ENCODE measurements around the gene SNRNP70. TPM values are rescaled to one million over a fixed set of nuclear protein-coding genes. Genes with fewer than 3 reads are reported as not detected.

The SNRNP70 gene
- total and polyA plus RNA-seq, 9 donors = 133 to 366 (median 252) TPM

- H3K27ac ChIP-seq = peak overlapping the region in 1 of 2 donors; percentile 33
- H3K27me3 ChIP-seq = no peaks in the 10 kb centered on the region
- peak overlapping the region; percentile 42 for H3K4me3 ChIP-seq
- no peaks in the 10 kb centered on the region for H3K36me3 ChIP-seq
- intact Hi-C loops (cut with DNase I) = loop anchor here in 3 of 4 donors (5.0 to 10.0 kb wide), 2 partner anchors 47 to 55 kb away; no protein-coding TSS in a partner anchor
- WGBS, 3 donors = 0 to 1% (median 0%) methylated on average over 23 of the region's 23 CpGs
- peaks cover 4% of the 10 kb centered on the region for H3K4me1 ChIP-seq (ENCODE audit: insufficient read depth)
- H3K9me3 ChIP-seq = no peaks in the 10 kb centered on the region
- peak; percentile 62 to 83 (median 77) for DNase-seq
- TF ChIP-seq EP300 (IDR thresholded peaks at IDR 0.05) (no peak), CTCF (IDR thresholded peaks at IDR 0.05) (peak in 1 of 3 donors; percentile 10)
Measured at GRCh38 chr19:49149652-49150105, 64.4 kb downstream of the SNRNP70 start.

- intact Hi-C loops (cut with DNase I) = no loop called here
- Histone ChIP-seq H3K9me3 (no peaks in the 10 kb centered on the region), H3K27ac (peak overlapping the region in 1 of 2 donors; percentile 33), H3K36me3 (no peaks in the 10 kb centered on the region), H3K27me3 (no peaks in the 10 kb centered on the region), H3K4me1 (ENCODE audit: insufficient read depth) (peaks cover 4% of the 10 kb centered on the region), H3K4me3 (peak overlapping the region; percentile 42)
- peak; percentile 75 to 87 (median 80) for DNase-seq
- TF ChIP-seq POLR2A (IDR thresholded peaks at IDR 0.05) (no peak), CTCF (IDR thresholded peaks at IDR 0.05) (no peak), EP300 (IDR thresholded peaks at IDR 0.05) (no peak)
- WGBS, 3 donors = 1% methylated on average over 57 to 75 of the region's 75 CpGs
Measured at GRCh38 chr19:49150106-49150943, 65.1 kb downstream of the SNRNP70 start.

- DNase-seq = no peak
- Histone ChIP-seq H3K4me3 (peak overlapping the region; percentile 42), H3K27me3 (no peaks in the 10 kb centered on the region), H3K36me3 (no peaks in the 10 kb centered on the region), H3K4me1 (ENCODE audit: insufficient read depth) (peaks cover 4% of the 10 kb centered on the region), H3K27ac (no peak overlapping the region), H3K9me3 (no peaks in the 10 kb centered on the region)
- 2 to 5% (median 4%) methylated on average over 16 of the region's 16 CpGs for WGBS, 3 donors
- intact Hi-C loops (cut with DNase I) = no loop called here
- TF ChIP-seq POLR2A (IDR thresholded peaks at IDR 0.05) = no peak
- no peak for TF ChIP-seq EP300 (IDR thresholded peaks at IDR 0.05)
- no peak for TF ChIP-seq CTCF (IDR thresholded peaks at IDR 0.05)
Measured at GRCh38 chr19:49150944-49151243, 65.6 kb downstream of the SNRNP70 start.

- DNase-seq = peak; percentile 39 to 79 (median 62)
- Histone ChIP-seq H3K27ac (no peak overlapping the region), H3K27me3 (no peaks in the 10 kb centered on the region), H3K36me3 (no peaks in the 10 kb centered on the region), H3K4me3 (no peak overlapping the region), H3K9me3 (no peaks in the 10 kb centered on the region), H3K4me1 (ENCODE audit: insufficient read depth) (peaks cover 4% of the 10 kb centered on the region)
- TF ChIP-seq CTCF (IDR thresholded peaks at IDR 0.05) (no peak), POLR2A (IDR thresholded peaks at IDR 0.05) (no peak), EP300 (IDR thresholded peaks at IDR 0.05) (no peak)
- intact Hi-C loops (cut with DNase I) = no loop called here
- WGBS, 3 donors = 5 to 7% (median 6%) methylated on average over 45 of the region's 45 CpGs
Measured at GRCh38 chr19:49151267-49152118, 66.2 kb downstream of the SNRNP70 start.

Data from ovary (tissue), 9 donors.